Endodermal cell (in vitro differentiated cells): ENCODE measurements around the gene FOXP4. TPM values are rescaled to one million over a fixed set of nuclear protein-coding genes. Genes with fewer than 3 reads are reported as not detected.

Source experiments
- DNase-seq: peaks from one replicate; pipeline ENCODE4 v3.0.0-alpha.2; 2017
- H3K27ac ChIP-seq: 2 replicates; pipeline ENCODE4 v1.5.1; 2013; ENCODE audit warnings: mild to moderate bottlenecking, low read depth, low read length, moderate library complexity
- H3K27me3 ChIP-seq: 2 replicates; pipeline ENCODE4 v1.6.1; 2013; ENCODE audit warnings: mild to moderate bottlenecking, low read length, moderate library complexity; ENCODE audit not compliant: insufficient read depth, control insufficient read depth, poor library complexity, severe bottlenecking
- H3K36me3 ChIP-seq: 2 replicates; pipeline ENCODE4 v1.7.0; 2013; ENCODE audit warnings: mild to moderate bottlenecking, low read length, moderate library complexity; ENCODE audit not compliant: control insufficient read depth, insufficient read depth
- H3K4me1 ChIP-seq: one replicate; pipeline ENCODE4 v1.7.0; 2013; ENCODE audit warnings: low read length; ENCODE audit not compliant: control insufficient read depth, insufficient read depth
- H3K4me3 ChIP-seq: 2 replicates; pipeline ENCODE4 v1.5.1; 2013; ENCODE audit warnings: mild to moderate bottlenecking, low read length, moderate library complexity
- H3K9ac ChIP-seq: 2 replicates; pipeline ENCODE4 v1.6.1; 2013; ENCODE audit warnings: mild to moderate bottlenecking, low read length, moderate library complexity; ENCODE audit not compliant: poor library complexity, severe bottlenecking; ENCODE audit errors: extremely low read depth
- H3K9me3 ChIP-seq: 2 replicates; pipeline ENCODE4 v1.6.1; 2013; ENCODE audit warnings: mild to moderate bottlenecking, low read length, moderate library complexity; ENCODE audit not compliant: control insufficient read depth
- H3K27ac Mint-ChIP-seq: 2 replicates; pipeline ENCODE4 v1.8.0; 2020; ENCODE audit warnings: mixed read lengths
- H3K27me3 Mint-ChIP-seq: 2 replicates; pipeline ENCODE4 v1.8.0; 2021; ENCODE audit warnings: mild to moderate bottlenecking, mixed read lengths; ENCODE audit not compliant: insufficient read depth
- H3K36me3 Mint-ChIP-seq: 2 replicates; pipeline ENCODE4 v1.8.0; 2020; ENCODE audit warnings: low read depth, mixed read lengths
- H3K4me1 Mint-ChIP-seq: 2 replicates; pipeline ENCODE4 v1.8.0; 2020; ENCODE audit warnings: mixed read lengths
- H3K4me3 Mint-ChIP-seq: 2 replicates; pipeline ENCODE4 v1.8.0; 2020; ENCODE audit warnings: mild to moderate bottlenecking, moderate library complexity, mixed read lengths
- H3K9me3 Mint-ChIP-seq: 2 replicates; pipeline ENCODE4 v1.8.0; 2020; ENCODE audit warnings: mild to moderate bottlenecking, mixed read lengths
- WGBS, 2 experiments: methylation state at CpG; one replicate each; pipeline versions ENCODE4 v1.1.5 to v1.1.7; 2013; ENCODE audit warnings: missing lambda C conversion rate in 2 of 2, mixed read lengths in 1 of 2; ENCODE audit not compliant: insufficient coverage in 1 of 2, insufficient read length in 1 of 2; 5-methylcytosine and 5-hydroxymethylcytosine counted together
- total RNA-seq, 2 donors: library from RNA; stranded (reverse); fragmentation: NEBNext Ultra II Directional in 1 of 2; extraction: Animal tissue kit (Norgen Biotek cat#: 25700) in 1 of 2; gene quantifications; 2 replicates in 1 of 2; 3 replicates in 1 of 2; pipeline ENCODE4 v1.2.1, GENCODE V29; 2021
- TF ChIP-seq, protein P1 (sequence below): fragments of 200-600 bp; sonication (generic); conservative IDR thresholded peaks from 2 replicates; pipeline ENCODE4 v1.5.0; 2021; ENCODE audit warnings: antibody characterized with exemption, mild to moderate bottlenecking

The FOXP4 gene
- total RNA-seq, 2 donors from 2014 or later, result 44.4 to 47.7 TPM

GRCh38 chr6:41564448-41565142 lies 18.4 kb downstream of the FOXP4 start:
- no peak overlapping the region for H3K4me3 ChIP-seq
- Mint-ChIP-seq H3K4me1 (peaks cover 47% of the 10 kb centered on the region), H3K27me3 (peaks cover 4% of the 10 kb centered on the region), H3K36me3 (peaks cover 37% of the 10 kb centered on the region), H3K9me3 (no peaks in the 10 kb centered on the region), H3K4me3 (no peak overlapping the region), H3K27ac (no peak overlapping the region)
- TF ChIP-seq, protein P1, sequence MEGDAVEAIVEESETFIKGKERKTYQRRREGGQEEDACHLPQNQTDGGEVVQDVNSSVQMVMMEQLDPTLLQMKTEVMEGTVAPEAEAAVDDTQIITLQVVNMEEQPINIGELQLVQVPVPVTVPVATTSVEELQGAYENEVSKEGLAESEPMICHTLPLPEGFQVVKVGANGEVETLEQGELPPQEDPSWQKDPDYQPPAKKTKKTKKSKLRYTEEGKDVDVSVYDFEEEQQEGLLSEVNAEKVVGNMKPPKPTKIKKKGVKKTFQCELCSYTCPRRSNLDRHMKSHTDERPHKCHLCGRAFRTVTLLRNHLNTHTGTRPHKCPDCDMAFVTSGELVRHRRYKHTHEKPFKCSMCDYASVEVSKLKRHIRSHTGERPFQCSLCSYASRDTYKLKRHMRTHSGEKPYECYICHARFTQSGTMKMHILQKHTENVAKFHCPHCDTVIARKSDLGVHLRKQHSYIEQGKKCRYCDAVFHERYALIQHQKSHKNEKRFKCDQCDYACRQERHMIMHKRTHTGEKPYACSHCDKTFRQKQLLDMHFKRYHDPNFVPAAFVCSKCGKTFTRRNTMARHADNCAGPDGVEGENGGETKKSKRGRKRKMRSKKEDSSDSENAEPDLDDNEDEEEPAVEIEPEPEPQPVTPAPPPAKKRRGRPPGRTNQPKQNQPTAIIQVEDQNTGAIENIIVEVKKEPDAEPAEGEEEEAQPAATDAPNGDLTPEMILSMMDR, result no peak
- DNase-seq, result no peak
- peaks cover 57% of the 10 kb centered on the region for H3K36me3 ChIP-seq
- H3K27me3 ChIP-seq, result no peaks in the 10 kb centered on the region
- H3K9ac ChIP-seq, result no peak overlapping the region
- H3K9me3 ChIP-seq, result no peaks in the 10 kb centered on the region
- peaks cover 19% of the 10 kb centered on the region for H3K4me1 ChIP-seq
- WGBS, 2 experiments, result 94 to 99% methylated on average over 2 to 5 of the region's 5 CpGs
- H3K27ac ChIP-seq, result no peak overlapping the region

- no peak overlapping the region for H3K4me3 ChIP-seq
- H3K27ac Mint-ChIP-seq, result no peak overlapping the region
- H3K9ac ChIP-seq, result no peak overlapping the region
- H3K27me3 ChIP-seq, result no peaks in the 10 kb centered on the region
- peaks cover 37% of the 10 kb centered on the region for H3K36me3 Mint-ChIP-seq
- 94 to 100% methylated on average over 6 to 13 of the region's 13 CpGs for WGBS, 2 experiments
- H3K36me3 ChIP-seq, result peaks cover 60% of the 10 kb centered on the region
- TF ChIP-seq, protein P1, result no peak
- peaks cover 47% of the 10 kb centered on the region for H3K4me1 Mint-ChIP-seq
- no peak overlapping the region for H3K4me3 Mint-ChIP-seq
- no peak overlapping the region for H3K27ac ChIP-seq
- no peaks in the 10 kb centered on the region for H3K9me3 Mint-ChIP-seq
- no peak for DNase-seq
- H3K9me3 ChIP-seq, result no peaks in the 10 kb centered on the region
- peaks cover 26% of the 10 kb centered on the region for H3K4me1 ChIP-seq
- no peaks in the 10 kb centered on the region for H3K27me3 Mint-ChIP-seq
Observed at GRCh38 chr6:41565701-41566100, 19.5 kb downstream of the FOXP4 start.

- Histone ChIP-seq H3K9ac (no peak overlapping the region), H3K4me3 (no peak overlapping the region), H3K4me1 (peaks cover 26% of the 10 kb centered on the region), H3K27me3 (no peaks in the 10 kb centered on the region), H3K36me3 (peaks cover 65% of the 10 kb centered on the region), H3K9me3 (no peaks in the 10 kb centered on the region), H3K27ac (no peak overlapping the region)
- Mint-ChIP-seq H3K36me3 (peaks cover 41% of the 10 kb centered on the region), H3K4me1 (peaks cover 52% of the 10 kb centered on the region), H3K27ac (no peak overlapping the region), H3K27me3 (no peaks in the 10 kb centered on the region), H3K4me3 (no peak overlapping the region), H3K9me3 (no peaks in the 10 kb centered on the region)
- TF ChIP-seq, protein P1, result no peak
- DNase-seq, result no peak
- WGBS, 2 experiments, result 95 to 100% methylated on average over 1 of the region's 1 CpG
Observed at GRCh38 chr6:41566961-41567360, 20.8 kb downstream of the FOXP4 start.
